SK-N-MC (cell line): ENCODE data around the gene RAB3IP.

ENCODE experiments used
- EZH2 ChIP-seq: fragments of 200-600 bp; sonication (generic); IDR thresholded peaks from one replicate; pipeline ENCODE4 v1.6.1; 2017; ENCODE audit warnings: antibody characterized with exemption
- POLR2AphosphoS5 ChIP-seq: IDR thresholded peaks from 2 replicates; pipeline ENCODE4 v1.6.1; 2012; ENCODE audit warnings: mild to moderate bottlenecking, low read depth, low read length, borderline replicate concordance

- TF ChIP-seq EZH2, result no peak
- no peak for TF ChIP-seq POLR2AphosphoS5
Observed at GRCh38 chr12:69783365-69783764, 44.7 kb downstream of the RAB3IP start.
